ENCODE data around the gene YTHDF1. TPM values are rescaled to one million over a fixed set of nuclear protein-coding genes. Genes with fewer than 3 reads are reported as not detected.

Gene YTHDF1
- total and polyA plus RNA-seq, 2 experiments from 2014 or later, result 29.5 to 40.0 TPM

DNA sequence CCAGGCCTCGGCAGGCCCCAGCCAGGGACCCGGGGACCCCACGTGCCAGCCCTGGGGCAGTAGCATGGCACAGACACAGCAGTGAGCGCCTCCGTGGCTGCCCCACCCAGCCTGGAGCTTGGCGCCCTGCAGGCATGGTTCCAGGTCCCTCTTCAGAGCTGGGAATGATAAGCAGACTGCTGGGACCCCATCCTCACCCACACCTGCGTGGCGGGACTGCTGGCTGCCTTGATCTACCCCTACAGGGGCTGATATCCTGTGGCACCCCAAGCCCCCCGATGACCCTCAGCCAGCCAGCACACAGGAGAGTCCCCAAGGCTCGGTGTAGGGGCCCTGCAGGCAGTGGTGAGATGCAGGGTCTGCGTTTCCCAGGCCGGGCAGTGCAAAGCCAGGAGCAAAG lies 47.1 kb downstream of the YTHDF1 start:
- H3K27ac ChIP-seq, result no peak overlapping the region
- H3K4me1 ChIP-seq (ENCODE audit: low read depth), result no peaks in the 10 kb centered on the region
- no peak for DNase-seq (ENCODE audit: low read depth in 1 of 2, low spot score in 1 of 2)
- no peak overlapping the region for H3K4me3 ChIP-seq
- H3K9me3 ChIP-seq (ENCODE audit: low read depth), result no peaks in the 10 kb centered on the region
- H3K27me3 ChIP-seq, result peaks cover 64% of the 10 kb centered on the region
- H3K36me3 ChIP-seq, result no peaks in the 10 kb centered on the region
- TF ChIP-seq CTCF (IDR thresholded peaks at IDR 0.05; ENCODE audit: low read depth, low read length), result no peak

DNA sequence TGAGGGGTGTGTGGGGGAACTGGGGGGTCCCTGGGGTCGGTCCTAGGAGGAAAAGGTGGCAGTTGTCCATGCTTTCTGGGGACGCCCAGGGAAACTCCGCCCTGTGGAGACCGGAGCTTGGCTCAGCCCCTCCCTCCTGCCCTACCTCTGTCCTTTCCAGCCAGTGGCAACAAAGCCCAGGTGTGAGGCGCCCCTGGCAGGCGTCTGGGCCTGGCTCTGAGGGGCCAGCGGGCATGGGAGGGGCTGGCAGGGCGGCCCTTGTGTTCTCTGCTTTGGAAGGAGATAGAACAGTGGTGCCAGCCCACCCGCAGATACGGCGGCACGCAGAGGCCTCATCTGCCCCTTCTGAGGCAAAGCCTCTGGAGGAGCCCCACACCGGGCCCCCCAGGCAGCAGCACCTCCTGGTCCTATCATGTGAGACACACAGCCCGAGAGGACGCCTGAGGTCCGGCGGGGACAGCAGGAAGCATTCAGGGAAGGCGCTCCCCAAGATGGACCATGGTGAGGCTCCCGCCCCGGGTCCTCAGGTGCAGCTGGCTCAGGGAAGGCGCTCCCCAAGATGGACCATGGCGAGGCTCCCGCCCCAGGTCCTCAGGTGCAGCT lies 47.9 kb downstream of the YTHDF1 start:
- TF ChIP-seq CTCF (IDR thresholded peaks at IDR 0.05; ENCODE audit: low read depth, low read length), result no peak
- DNase-seq (ENCODE audit: low read depth in 1 of 2, low spot score in 1 of 2), result no peak
- H3K4me3 ChIP-seq, result no peak overlapping the region
- H3K27me3 ChIP-seq, result peaks cover 57% of the 10 kb centered on the region
- H3K9me3 ChIP-seq (ENCODE audit: low read depth), result no peaks in the 10 kb centered on the region
- H3K27ac ChIP-seq, result no peak overlapping the region
- no peaks in the 10 kb centered on the region for H3K36me3 ChIP-seq
- H3K4me1 ChIP-seq (ENCODE audit: low read depth), result no peaks in the 10 kb centered on the region

GRCh38 chr20:63167026-63167917 lies 48.7 kb downstream of the YTHDF1 start:
- Histone ChIP-seq H3K9me3 (ENCODE audit: low read depth) (no peaks in the 10 kb centered on the region), H3K36me3 (no peaks in the 10 kb centered on the region), H3K4me3 (no peak overlapping the region), H3K27ac (no peak overlapping the region), H3K27me3 (peaks cover 57% of the 10 kb centered on the region), H3K4me1 (ENCODE audit: low read depth) (no peaks in the 10 kb centered on the region)
- DNase-seq (ENCODE audit: low read depth in 1 of 2, low spot score in 1 of 2), result no peak
- TF ChIP-seq CTCF (IDR thresholded peaks at IDR 0.05; ENCODE audit: low read depth, low read length), result no peak

- Histone ChIP-seq H3K4me1 (ENCODE audit: low read depth) (no peaks in the 10 kb centered on the region), H3K4me3 (no peak overlapping the region), H3K27me3 (peaks cover 54% of the 10 kb centered on the region), H3K9me3 (ENCODE audit: low read depth) (no peaks in the 10 kb centered on the region), H3K36me3 (no peaks in the 10 kb centered on the region), H3K27ac (no peak overlapping the region)
- no peak for TF ChIP-seq CTCF (IDR thresholded peaks at IDR 0.05; ENCODE audit: low read depth, low read length)
- DNase-seq (ENCODE audit: low read depth in 1 of 2, low spot score in 1 of 2), result no peak
Measured at GRCh38 chr20:63166193-63167020, 49.5 kb downstream of the YTHDF1 start.

DNA sequence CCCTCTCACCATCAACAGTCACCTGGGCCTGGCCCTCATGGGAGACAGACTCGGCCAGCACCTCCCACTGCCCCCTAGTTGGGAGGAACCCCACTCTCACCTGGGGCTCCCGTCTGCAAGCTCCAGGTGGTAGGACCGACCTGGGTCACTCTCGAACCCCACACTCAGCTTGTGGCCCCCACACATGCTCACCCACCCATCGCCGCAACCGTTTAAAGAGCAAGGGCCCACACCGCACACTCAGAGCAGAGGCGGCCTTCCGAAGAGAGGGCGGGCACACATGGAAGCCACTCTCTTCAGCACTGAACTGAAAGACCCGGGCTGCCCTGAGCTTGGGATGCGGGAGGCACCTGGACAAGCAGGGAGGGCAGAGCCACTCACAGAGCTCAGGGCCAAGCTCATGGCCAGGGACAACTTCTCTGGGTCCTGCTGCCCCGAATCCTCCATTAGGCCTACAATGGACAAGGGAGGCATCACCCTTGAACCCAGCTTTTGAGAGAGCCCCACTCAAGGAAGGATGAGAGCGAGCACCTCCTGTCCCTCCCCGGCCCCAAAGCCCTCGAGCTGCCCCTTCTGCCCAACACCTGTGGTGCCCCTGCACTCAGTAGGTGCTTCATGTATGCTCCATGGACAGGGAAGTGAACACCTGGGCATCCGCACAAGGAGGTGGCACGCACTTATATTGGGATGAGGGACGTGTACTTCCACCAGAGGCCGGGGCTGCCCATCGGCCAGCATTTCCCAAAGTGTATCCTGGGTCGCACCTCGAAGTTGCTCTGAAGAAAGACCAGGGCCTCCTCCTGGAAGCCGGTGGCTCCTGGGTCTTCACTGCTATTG lies 50.4 kb downstream of the YTHDF1 start:
- no peaks in the 10 kb centered on the region for H3K9me3 ChIP-seq (ENCODE audit: low read depth)
- peaks cover 47% of the 10 kb centered on the region for H3K27me3 ChIP-seq
- TF ChIP-seq CTCF (IDR thresholded peaks at IDR 0.05; ENCODE audit: low read depth, low read length), result no peak
- H3K4me3 ChIP-seq, result no peak overlapping the region
- no peaks in the 10 kb centered on the region for H3K4me1 ChIP-seq (ENCODE audit: low read depth)
- no peak overlapping the region for H3K27ac ChIP-seq
- no peaks in the 10 kb centered on the region for H3K36me3 ChIP-seq
- no peak for DNase-seq (ENCODE audit: low read depth in 1 of 2, low spot score in 1 of 2)
